ENCODE results near the gene PCDHA1.

The PCDHA1 gene

DNA sequence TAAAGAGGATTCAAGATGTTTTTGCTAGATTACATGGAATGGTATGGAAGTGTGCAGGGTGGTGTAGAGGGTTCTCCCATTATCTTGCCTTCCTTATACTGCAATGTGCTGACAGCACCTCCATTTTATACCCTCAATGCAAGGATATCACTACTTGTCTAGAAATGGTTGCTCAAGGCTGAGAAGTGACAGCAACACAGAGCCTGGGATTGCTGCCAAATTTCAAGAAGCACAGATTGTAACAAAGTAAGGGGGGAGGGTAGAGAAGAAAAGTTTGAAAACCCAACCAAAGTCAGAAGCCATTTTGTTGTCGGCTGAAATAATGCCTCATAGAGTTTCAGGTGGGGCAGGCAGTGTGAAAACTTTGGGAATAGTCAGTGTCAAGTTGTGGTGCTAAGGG is 210.1 kb downstream of the PCDHA1 start:
- no peak for DNase-seq

DNA sequence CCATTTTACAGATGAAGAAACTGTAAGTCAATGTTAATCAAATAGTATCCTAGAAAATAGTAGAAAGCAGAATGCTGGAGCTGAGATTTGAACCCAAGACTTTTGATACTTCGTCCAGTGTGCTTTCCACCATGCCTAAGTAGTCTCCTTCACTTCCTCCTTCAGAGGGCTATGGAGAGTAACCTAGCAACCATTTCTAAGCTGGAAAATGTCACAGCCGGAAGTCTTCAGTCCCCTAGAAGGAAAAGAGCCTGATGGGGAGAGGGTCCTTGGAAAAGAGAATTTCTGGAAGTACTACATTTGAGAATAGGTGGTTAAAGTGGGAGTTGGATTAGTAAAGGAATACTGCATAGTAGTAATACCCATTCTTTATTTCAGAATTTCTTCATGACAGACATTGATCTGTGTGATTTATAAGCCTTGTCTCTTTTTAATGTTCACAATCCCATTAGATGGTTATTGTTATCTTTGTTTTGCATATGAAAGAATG is 213.0 kb downstream of the PCDHA1 start:
- DNase-seq: no peak

DNA sequence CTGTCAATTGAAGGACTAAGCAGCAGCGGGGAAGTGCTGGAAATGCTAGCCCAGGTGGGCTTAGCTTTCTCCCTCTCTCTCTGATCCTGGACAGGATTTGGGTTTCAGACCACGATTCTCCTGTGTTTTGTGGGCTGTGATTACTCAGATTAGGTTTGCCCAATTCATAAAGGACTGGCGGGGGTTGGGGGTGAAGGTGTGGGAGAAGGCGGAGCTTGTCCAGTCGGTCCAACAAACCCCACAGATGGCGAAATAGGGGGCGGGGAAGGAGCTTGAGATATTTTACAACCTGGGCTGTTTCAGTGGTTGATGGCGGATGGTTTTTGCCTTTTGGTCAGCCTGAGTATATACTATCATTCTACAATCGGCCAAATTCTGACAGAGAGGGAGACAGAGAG is 215.5 kb downstream of the PCDHA1 start:
- peak; percentile 72 for DNase-seq

DNA sequence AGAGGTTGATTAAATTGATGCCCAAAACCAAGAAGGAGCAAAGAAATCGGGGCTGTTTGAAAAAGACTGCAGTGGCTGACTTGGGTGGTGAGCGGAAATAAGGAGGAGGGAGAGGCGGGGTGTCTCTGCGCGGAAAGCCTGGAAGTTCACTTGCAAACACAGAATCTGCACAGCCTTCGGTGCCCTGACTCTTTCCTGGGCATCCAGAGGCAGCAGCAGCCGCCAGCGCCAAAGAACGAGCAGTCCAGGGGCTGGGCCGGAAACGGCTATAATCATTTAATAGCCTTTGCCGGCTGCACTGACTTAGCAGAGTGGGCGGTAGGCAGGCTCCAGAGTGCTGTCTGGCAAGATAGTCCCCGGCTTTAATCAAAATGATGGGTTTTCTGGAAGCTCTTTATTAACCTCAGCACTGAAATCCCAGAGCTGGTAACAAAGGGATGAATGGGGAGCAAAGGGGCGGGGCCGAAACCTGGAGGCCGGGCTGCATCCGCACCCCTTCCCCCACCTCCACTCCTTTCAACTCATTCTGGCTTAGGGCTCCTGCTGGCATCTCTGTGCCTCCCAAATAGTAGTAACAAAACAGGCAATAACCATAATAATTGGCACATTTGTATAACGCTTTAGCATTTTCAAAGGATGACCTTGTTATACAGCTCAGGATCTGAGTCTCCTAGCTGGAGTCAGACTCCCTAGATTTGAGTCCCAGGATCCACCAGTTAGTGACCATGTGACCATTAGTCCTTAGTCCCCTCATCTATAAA is 216.1 kb downstream of the PCDHA1 start:
- DNase-seq: peak; percentile 76

DNA sequence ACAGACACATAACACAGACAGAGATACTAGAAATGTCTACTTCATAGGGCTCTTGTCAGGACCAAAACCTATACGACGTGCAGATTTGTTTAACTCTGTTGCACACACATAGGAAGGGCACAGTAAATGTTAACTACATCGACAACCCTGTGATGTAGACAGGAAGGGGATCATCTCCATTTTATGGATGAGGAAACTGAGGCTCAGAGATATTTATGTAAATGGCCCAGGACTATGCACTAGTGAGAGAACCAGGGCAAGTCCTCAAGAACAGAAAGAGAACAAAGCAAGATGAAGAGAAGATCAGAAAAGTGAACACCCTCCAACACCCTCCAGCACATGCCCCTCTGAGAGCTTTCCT is 216.6 kb downstream of the PCDHA1 start:
- DNase-seq: no peak

DNA sequence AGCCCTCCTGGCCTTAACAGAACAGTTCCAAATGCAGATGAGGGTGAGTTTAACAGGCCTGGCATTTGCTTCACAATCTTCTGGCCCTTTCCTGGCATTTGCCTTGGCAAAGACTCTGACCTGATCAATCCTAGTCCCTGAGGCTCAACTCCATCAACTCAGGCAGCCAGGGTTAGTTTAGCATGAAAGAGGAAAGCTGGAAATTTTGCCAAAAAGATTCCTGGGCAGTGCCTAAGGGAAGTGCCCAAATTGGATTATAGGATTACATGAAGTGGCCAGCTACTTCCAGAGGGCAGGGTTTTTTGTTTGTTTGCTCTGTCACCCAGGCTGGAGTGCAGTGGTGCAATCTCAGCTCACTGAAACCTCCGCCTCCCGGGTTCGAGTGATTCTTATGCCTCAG is 217.1 kb downstream of the PCDHA1 start:
- DNase-seq: no peak

DNA sequence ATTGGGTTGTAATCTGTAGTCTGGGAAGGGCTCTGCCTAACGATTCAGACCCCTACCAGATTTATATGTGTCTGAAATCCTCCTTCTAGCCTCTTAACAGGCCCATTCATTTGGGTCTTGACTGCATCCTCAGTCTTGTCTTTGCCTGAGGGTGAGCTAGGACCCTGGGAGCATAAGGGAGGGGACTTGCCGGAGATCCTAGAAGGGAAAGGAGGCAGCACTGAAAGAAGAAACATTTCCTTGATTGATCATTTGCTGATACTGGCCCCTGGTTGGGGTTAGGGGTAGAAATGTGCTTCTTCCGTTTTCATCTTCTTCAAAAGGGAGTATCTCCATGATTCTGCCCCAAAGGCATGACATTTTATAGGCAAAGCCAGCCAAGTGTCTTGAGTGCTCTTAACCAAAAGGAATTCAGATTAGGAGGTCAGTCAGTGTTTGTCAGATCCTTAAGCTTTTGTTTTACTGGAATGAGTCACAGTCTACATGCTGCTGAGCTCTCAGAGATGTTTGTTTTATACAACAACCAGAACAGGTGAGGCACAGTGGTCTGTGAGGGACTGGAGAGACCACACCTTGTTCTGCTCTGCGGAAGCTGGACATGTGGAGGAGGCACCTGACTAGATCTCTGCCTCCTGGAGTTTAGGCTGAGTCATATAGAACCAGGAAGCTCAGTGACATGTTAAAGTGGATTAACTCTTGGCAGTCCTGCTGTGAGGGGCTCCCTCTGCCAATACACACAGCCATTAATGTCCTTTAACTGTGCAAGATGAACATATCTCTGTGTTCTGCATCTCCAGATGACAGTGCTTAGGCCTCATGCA is 218.1 kb downstream of the PCDHA1 start:
- DNase-seq: peak; percentile 84

DNA sequence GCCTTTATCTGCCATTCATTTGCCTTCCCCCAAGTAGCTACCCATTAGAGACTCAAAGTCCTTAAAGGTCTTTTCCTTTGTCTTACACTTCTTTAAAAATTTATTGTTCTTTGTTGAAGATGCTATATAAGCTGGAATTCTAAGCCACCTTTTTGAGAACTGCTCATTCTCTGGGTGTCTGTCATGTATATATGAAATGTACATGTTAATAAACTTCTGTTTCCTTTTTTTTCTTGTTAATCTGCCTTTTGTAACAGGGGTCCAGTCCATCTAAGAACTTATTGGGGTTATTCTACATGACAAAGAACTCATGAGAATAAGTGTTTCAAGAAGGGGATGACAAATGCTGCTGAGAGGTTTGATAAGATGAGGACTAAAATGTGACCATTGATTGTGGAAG is 221.9 kb downstream of the PCDHA1 start:
- DNase-seq: no peak

DNA sequence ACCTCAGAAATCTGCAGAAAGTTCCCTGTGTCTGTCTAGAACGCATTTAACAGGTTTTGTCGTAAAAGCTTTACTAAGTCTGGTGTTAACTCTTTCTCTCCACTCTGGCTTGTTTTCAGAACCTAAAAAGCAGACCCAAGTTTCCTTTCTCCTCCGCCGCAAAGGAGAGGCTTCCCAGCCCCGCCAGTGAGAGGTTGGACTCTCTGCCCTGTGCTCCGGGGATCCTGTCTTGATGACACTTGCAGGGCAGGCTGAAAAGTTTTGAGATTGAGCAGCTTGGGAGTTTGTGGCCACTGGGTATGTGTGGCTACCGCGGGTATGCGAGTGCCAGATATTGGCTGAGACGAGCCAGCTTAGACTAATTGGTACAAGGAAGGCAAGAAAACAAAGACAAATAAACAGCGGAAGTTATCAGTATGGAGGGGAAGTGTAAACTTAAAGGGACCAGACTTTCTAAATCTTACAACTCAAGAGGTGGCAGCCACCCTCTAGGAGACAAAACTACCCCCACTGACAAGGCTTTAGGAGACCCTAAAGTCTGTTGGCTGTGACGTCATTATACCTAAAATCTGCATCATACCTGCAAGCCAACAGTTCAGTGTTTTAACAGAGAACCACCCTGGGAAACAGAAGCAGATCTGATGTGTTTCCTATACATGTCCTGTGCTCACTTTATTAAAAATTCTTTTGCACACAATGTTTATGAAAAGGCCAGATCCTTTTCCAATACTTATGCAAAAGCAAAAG is 224.3 kb downstream of the PCDHA1 start:
- no peak for DNase-seq

DNA sequence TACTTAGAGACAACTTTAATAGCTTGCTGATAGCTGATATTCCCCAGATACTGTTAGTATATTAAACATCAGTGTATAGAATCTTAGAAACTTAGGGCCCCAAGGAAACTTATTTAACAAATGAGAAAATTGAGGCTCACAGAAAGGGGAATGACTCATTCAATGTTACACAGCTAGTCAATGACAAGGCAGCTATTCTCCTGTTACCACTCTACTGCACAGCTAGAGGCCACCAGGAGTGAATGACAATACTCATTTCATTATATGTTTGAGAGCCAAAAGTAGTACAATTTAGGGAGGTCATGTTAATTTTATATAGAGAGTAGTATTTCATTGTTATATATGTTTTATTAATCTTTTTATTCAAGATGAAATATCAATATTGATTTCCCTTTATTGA is 232.0 kb downstream of the PCDHA1 start:
- no peak for DNase-seq

DNA sequence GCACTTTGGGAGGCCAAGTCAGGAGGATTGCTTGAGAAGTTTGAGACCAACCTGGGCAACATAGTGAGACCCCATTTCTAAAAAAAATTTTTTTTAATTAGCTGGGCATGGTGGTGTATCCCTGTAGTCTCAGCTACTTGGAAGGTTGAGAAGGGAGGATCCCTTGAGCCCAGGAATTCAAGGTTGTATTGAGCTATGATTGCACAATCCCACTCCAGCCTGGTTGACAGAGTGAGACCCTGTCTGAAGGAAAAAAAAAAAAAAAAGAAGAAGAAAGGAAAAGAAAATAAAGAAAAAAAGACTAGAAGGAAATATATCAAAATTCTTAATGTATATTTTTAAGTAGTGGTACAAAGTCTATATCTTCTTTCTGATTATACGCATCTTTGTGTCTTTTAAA is 236.4 kb downstream of the PCDHA1 start:
- no peak for DNase-seq

DNA sequence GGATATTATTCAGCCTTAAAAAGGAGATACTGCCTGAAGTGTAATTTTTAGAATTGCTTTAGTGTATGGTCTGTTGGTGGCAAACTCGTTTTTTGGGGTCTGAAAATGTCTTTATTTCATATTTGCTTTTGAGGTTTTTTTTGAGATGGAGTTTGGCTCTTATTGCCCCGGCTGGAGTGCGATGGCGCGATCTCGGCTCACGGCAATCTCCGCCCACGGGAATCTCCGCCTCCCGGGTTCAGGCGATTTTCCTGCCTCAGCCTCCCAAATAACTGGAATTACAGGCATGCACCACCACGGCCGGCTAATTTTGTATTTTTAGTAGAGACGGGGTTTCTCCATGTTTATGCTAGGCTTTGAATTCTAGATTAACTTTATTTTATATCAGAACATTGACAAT is 245.1 kb downstream of the PCDHA1 start:
- DNase-seq: no peak

DNA sequence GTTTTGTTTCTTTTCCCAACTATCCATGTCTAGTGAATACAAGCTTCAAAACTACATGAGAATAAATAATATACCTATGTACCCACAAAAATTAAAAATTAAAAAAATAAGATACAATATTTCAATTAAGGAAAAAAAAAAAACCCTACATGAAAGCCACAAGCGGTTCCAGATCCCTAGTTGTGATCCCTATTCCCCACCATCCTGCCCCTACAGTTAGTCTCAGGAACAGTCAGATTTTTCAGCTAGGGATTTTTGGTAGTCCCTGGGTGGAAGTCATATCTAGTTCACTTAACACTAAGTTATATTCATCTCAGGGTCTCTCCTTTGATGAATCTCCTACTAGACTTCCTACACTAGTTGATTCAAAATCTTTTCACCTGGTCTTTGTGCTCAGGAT is 246.7 kb downstream of the PCDHA1 start:
- DNase-seq: no peak

DNA sequence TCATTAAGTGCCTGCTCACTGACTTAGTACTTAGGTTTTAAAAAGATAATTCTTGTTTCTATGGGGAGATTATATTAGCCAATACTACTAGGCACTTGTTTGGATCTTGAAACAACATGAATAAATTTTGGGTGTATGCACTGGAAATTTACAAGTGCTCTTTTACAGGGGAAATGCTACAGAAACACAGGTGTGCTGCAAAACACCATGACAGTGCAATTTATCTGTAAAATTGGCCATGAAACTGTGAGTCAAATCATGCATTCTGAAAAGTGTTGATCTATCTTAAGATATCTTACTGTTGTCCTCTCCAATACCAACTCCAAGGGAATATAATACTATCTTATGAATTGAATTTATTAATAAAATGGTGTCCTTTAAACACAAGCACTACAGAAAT is 253.1 kb downstream of the PCDHA1 start:
- DNase-seq: no peak

DNA sequence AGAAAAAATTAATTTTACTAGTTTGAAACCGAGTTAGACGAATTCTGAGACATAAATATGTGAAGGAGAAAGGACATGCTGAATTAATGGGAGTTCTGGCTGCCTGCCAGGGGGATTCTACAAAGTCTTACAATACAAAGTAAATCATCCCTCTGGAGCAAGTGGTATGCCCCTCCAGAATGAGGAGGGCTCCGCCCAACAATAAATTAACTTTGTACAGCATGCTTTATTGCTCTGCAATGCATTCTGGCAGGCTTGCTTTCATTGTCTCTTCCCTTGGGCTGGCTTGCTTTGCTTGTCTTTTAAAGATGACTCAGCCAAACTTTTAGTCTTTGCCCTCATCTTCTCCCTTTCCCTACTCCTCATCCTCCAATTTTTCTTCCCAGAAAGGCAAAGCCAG is 253.6 kb downstream of the PCDHA1 start:
- DNase-seq: peak; percentile 67

DNA sequence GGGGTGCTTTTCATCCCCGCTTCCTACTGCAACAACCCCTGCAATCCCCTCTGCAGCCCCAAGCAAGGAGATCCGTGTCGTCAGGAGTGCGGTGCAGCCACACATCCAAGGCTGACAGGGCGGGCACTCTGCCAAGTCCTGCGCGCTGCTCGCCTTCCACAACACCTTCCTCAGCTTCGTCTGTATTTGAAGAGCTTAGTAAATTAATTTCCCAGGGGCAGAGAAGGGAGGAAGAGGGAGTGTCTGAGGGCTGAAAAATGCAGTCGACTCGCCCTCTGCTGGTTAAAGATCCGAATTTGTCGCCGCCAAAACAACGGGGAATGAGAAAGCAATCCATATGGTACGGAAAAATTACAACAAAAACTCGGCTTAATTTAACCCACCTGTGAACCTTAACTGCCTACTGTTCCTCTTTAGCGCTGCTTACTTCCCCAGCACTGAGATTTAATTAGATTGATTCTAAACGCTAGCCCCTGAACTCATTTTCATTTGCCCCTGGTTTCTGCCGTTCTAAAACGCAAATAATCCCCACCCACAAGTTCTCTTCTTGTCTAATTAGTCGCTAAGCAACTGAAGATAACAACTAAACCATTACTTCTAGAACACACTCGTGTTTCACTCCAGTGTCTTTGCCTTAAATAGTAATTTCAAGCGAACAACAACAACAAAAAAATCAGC is 254.3 kb downstream of the PCDHA1 start:
- DNase-seq: peak; percentile 89

DNA sequence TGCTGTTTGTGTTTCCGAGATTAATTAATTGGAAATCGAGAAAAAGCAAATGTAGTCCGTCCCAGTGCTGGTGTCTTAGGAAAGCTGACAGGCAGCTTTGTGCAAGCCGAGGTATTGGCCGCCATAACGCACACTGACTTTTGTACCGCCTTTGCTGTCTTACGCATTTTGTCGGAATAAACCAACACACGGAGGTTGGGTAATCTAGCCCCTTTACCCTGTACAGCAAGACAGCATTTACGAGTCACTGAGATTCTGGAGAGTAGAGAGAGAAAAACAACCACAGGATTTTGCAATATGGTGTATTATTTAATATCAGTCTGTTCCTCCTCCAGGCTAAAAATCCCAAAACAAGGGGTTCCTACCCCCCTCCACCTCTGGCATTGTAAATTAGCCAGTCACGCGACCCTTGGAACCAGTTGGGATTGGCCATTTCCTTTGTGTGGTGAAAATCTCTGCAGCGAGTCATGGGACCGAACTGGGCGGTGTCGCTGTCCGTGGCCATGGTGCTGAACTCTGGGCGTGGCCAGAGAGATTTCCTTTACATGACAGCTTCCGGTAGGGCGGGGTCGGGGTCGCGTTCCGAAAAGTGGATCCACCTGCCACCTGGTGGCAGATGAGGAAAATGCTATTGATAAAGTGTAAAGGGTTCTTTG is 255.0 kb downstream of the PCDHA1 start:
- DNase-seq: peak; percentile 97

DNA sequence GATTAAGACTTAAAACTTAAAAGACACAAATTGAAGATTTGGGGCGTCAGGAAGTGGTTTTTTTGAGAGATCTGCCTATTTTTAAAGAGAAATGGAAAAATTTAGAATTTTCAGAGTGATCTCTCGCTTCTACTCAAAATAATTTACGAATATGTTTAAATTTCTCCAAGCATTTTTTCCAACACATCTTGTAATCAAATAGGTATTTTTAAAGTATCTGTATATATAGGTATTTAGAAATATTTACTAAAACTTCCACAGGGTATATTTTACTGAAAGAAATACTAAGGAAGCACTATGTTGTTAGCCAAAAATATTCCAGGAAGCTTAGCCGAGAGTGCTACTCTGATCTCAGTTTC is 255.5 kb downstream of the PCDHA1 start:
- no peak for DNase-seq

DNA sequence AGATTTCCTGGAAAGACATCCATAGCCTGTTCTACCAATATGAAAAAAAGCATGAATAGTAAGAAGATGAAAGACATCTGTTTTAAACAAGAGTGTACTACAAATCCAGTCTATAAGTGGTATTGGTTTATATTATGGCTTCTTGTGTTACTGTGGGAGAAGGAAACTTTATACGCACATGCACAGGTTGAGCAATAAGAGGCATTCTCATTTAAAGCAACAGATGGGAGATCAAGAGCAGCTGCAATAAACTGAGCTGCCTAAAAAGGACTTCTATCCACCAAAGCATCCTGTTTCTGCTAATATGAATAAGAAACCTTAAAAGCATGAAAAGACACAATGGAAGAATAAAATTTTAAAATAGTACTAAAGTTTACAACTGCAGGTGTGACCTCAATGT is 256.6 kb downstream of the PCDHA1 start:
- no peak for DNase-seq

DNA sequence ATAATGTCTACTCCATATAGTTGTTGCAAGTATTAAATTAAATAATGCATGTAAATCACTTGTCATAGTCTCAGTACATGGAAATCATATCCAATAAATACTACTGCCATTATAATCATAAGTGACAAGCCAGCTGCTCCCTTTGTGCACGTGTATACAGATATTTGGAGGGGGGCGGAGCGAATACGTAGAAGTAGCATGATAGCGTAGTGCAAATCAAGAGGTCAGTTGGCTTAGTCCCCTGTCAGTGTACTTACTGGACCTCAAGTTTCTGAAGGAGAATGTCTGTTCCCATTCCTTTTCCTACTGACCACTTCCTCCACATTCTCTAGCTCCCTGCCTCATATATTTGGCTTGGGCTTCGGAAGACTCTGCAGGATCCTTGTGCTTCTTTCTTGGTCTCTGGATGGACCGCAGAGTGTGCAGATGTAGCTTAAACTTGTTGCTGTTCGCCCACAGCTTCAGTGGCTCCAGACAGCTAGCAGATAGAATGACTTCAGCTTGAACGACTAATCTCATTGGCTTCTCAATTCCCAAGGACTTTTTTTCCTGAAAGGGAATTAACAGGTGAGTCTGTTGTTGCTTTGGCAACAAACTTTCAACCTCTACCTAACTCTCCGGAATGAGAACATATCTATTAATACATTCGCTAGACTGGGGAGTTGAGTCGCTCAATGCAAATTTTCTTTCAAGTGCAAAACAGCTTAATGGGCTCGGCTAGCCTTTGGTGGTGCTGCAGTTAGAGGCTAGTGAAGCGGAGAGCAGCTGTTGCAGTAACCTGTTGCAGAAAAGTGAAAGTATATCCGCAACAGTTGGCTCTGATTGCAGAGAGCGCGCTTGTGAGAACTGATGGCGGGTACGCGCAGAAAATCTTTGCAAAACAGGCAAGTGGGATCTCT is 264.9 kb downstream of the PCDHA1 start, which contains the start of gene PCDHB1:
PCDHB1 (plus strand) TSS at position 753 of the 899 bp plus-strand sequence; CDS start at position 850, 97 bp downstream.
- DNase-seq: peak; percentile 23

DNA sequence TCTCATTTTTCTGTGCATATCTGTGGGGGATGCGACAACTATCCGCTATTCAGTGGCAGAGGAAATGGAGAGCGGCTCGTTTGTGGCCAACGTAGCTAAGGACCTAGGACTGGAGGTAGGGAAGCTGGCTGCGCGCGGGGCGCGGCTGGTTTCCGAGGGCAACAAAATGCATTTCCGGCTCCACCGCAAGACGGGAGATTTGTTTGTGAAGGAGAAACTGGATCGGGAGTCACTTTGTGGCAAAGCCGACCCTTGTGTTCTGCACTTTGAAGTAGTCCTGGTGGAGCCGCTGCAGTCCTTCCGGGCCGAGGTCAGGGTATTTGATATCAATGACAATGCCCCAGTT is 265.6 kb downstream of the PCDHA1 start:
- DNase-seq: no peak
